Stimulated activated CD4-positive, alpha-beta T cell treated with anti-CD3 and anti-CD28 coated beads, Interleukin-12 subunit alpha, Interleukin-12 subunit beta, amount 100 ng/mL, for 24 hours (primary cell): ENCODE measurements around the gene GNPNAT1.
"Not testable (repeated sequence)": the region's sequence is repeated elsewhere in the genome, so short reads cannot be mapped to it uniquely, and the experiment has no call there.

Source experiments
- DNase-seq, 2 experiments: peaks; one replicate each; pipeline ENCODE4 v3.0.0-alpha.2; 2020; ENCODE audit warnings: low read depth in 2 of 2

Gene GNPNAT1

GRCh38 chr14:52729585-52729924 lies 61.9 kb downstream of the GNPNAT1 start:
- DNase-seq = no peak

- not testable (repeated sequence) for DNase-seq
These were observed 62.4 kb downstream of the GNPNAT1 start for GRCh38 chr14:52729035-52729434.

GRCh38 chr14:52727509-52727908 lies 63.9 kb downstream of the GNPNAT1 start:
- not testable (repeated sequence) for DNase-seq
